Natural killer cell treated with Interleukin-12 subunit alpha and Interleukin-12 subunit beta and Interleukin-15 and Interleukin-18, amount 100 ng/mL, for 72 hours (primary cell): ENCODE data around the gene MEP1B. TPM values are rescaled to one million over a fixed set of nuclear protein-coding genes. Genes with fewer than 3 reads are reported as not detected.

ENCODE experiments used
- ATAC-seq, 2 donors: fragments of 150-1000 bp; cut with Tn5 transposase in 1 of 2; sonication (Bioruptor Pico), chemical (Tn5 transposase) in 1 of 2; 2 replicates each; pipeline ENCODE4 v1.10.0; 2021
- DNase-seq: peaks from one replicate; pipeline ENCODE4 v3.0.0; 2022; ENCODE audit warnings: low spot score
- H3K27ac Mint-ChIP-seq, 2 donors: 1 replicate in 1 of 2; 2 replicates in 1 of 2; pipeline ENCODE4 v1.8.0; 2022; ENCODE audit warnings: mixed read lengths in 2 of 2, mild to moderate bottlenecking in 1 of 2, moderate library complexity in 1 of 2
- H3K27me3 Mint-ChIP-seq, 2 donors: 1 replicate in 1 of 2; 2 replicates in 1 of 2; pipeline ENCODE4 v1.8.0; 2022; ENCODE audit warnings: mixed read lengths in 2 of 2
- H3K36me3 Mint-ChIP-seq: one replicate; pipeline ENCODE4 v1.8.0; 2022; ENCODE audit warnings: mixed read lengths
- H3K4me1 Mint-ChIP-seq, 2 donors: 1 replicate in 1 of 2; 2 replicates in 1 of 2; pipeline ENCODE4 v1.8.0; 2022; ENCODE audit warnings: low read depth in 2 of 2, mixed read lengths in 2 of 2, mild to moderate bottlenecking in 1 of 2
- H3K4me3 Mint-ChIP-seq: one replicate; pipeline ENCODE4 v1.8.0; 2022; ENCODE audit warnings: mixed read lengths
- H3K9me3 Mint-ChIP-seq: 2 replicates; pipeline ENCODE4 v1.8.0; 2022; ENCODE audit warnings: mixed read lengths
- total RNA-seq, 2 donors: library from RNA; stranded (reverse); gene quantifications; one replicate each; pipeline ENCODE4 v1.2.3, GENCODE V29; 2022

Gene MEP1B
- total RNA-seq, 2 donors from 2014 or later: 0.19 to 0.20 TPM

GRCh38 chr18:32237049-32237448, 47.2 kb downstream of the MEP1B start:
- no peak overlapping the region for H3K27ac Mint-ChIP-seq
- H3K36me3 Mint-ChIP-seq: no peaks in the 10 kb centered on the region
- ATAC-seq (no peak), DNase-seq (no peak)
- H3K4me3 Mint-ChIP-seq: no peak overlapping the region
- peaks cover 6 to 20% of the 10 kb centered on the region in 2 donors for H3K27me3 Mint-ChIP-seq
- H3K9me3 Mint-ChIP-seq: no peaks in the 10 kb centered on the region
- H3K4me1 Mint-ChIP-seq: no peaks in the 10 kb centered on the region

GRCh38 chr18:32238635-32239268, 48.9 kb downstream of the MEP1B start:
- ATAC-seq: no peak
- no peaks in the 10 kb centered on the region for H3K4me1 Mint-ChIP-seq
- no peak overlapping the region for H3K4me3 Mint-ChIP-seq
- H3K27ac Mint-ChIP-seq: no peak overlapping the region
- no peaks in the 10 kb centered on the region for H3K9me3 Mint-ChIP-seq
- peaks cover 6 to 17% of the 10 kb centered on the region in 2 donors for H3K27me3 Mint-ChIP-seq
- H3K36me3 Mint-ChIP-seq: no peaks in the 10 kb centered on the region
- DNase-seq: no peak

DNA sequence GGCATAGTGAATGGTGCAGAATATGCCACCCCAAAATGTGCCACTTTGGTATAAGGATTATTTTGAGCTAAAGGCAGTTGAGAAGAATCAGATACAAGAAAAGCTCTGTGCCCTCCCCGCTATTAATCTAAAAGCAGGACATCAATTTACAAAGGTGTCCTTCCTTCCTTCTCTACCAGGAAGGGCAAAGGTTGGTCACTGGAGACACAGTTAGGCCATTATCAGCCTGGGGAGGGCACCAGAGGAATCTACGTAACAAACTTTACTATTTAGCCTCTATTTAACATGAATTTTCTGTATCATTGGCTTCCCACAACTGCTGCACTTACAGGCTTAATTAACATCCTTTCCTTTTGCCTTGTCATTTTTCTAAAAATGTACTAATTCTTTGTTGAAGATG, 52.6 kb downstream of the MEP1B start:
- Mint-ChIP-seq H3K4me3 (no peak overlapping the region), H3K27ac (no peak overlapping the region), H3K36me3 (no peaks in the 10 kb centered on the region), H3K9me3 (no peaks in the 10 kb centered on the region), H3K27me3 (peaks cover 8 to 13% of the 10 kb centered on the region in 2 donors), H3K4me1 (no peaks in the 10 kb centered on the region)
- DNase-seq: no peak
- ATAC-seq: no peak

DNA sequence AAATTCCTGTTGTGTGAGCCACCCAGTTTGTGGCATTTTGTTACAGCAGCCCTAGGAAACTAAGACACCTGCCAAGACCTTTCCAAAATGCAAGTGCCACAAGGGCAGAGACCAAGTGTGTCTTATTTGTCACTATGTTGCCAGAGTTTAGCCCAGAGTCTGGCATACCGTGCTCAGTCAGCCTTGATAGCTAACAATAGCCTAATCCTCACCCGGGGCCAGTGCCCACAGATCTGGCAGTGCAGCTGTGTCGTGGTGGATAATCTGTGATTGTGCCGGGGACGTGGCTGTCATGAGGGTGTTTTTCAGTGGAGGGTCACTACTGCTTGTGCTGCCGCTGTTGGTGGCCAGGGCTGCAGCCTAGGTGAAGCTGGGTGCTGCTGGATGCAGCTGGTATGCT, 53.5 kb downstream of the MEP1B start:
- no peaks in the 10 kb centered on the region for H3K9me3 Mint-ChIP-seq
- DNase-seq (no peak), ATAC-seq (no peak)
- no peak overlapping the region for H3K27ac Mint-ChIP-seq
- H3K36me3 Mint-ChIP-seq: no peaks in the 10 kb centered on the region
- peaks cover 4 to 13% of the 10 kb centered on the region in 2 donors for H3K27me3 Mint-ChIP-seq
- H3K4me1 Mint-ChIP-seq: no peaks in the 10 kb centered on the region
- no peak overlapping the region for H3K4me3 Mint-ChIP-seq

GRCh38 chr18:32244881-32245280, 55.0 kb downstream of the MEP1B start:
- H3K9me3 Mint-ChIP-seq: no peaks in the 10 kb centered on the region
- no peaks in the 10 kb centered on the region for H3K4me1 Mint-ChIP-seq
- no peaks in the 10 kb centered on the region for H3K36me3 Mint-ChIP-seq
- no peak for DNase-seq
- no peak overlapping the region for H3K27ac Mint-ChIP-seq
- H3K4me3 Mint-ChIP-seq: no peak overlapping the region
- peaks cover 7 to 24% of the 10 kb centered on the region in 2 donors for H3K27me3 Mint-ChIP-seq
- ATAC-seq: no peak

- Mint-ChIP-seq H3K9me3 (no peaks in the 10 kb centered on the region), H3K36me3 (no peaks in the 10 kb centered on the region), H3K27ac (no peak overlapping the region), H3K4me3 (no peak overlapping the region), H3K27me3 (peaks cover 14 to 32% of the 10 kb centered on the region in 2 donors), H3K4me1 (no peaks in the 10 kb centered on the region)
- no peak for DNase-seq
- ATAC-seq: no peak
Measured at GRCh38 chr18:32249147-32249929, 59.5 kb downstream of the MEP1B start.

DNA sequence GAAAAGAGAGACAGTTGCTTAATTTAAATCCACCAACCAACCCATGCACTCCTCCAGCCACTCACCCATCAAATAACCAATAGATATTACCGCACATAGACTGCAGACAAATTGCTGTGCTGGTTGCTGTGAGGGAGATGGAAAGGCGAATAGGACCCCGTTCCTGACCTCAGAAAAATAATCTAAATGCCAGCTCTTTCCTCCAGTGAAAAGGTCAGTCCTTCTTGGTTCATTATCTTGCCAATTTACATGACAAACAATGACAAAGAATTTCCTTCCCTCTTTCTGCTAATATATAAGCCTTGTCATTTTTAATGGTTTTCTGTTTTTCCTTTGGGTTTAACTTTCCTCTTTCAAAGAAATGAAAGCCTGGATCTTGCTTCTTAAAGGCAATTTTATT, 61.6 kb downstream of the MEP1B start:
- H3K27me3 Mint-ChIP-seq: peaks cover 16 to 44% of the 10 kb centered on the region in 2 donors
- H3K4me3 Mint-ChIP-seq: no peak overlapping the region
- H3K9me3 Mint-ChIP-seq: peaks cover 3% of the 10 kb centered on the region
- no peak for DNase-seq
- H3K36me3 Mint-ChIP-seq: no peaks in the 10 kb centered on the region
- ATAC-seq: no peak
- no peaks in the 10 kb centered on the region for H3K4me1 Mint-ChIP-seq
- H3K27ac Mint-ChIP-seq: no peak overlapping the region

GRCh38 chr18:32252141-32252860, 62.5 kb downstream of the MEP1B start:
- no peak overlapping the region for H3K27ac Mint-ChIP-seq
- H3K4me1 Mint-ChIP-seq: no peaks in the 10 kb centered on the region
- ATAC-seq: no peak
- H3K36me3 Mint-ChIP-seq: no peaks in the 10 kb centered on the region
- peaks cover 17 to 48% of the 10 kb centered on the region in 2 donors for H3K27me3 Mint-ChIP-seq
- H3K9me3 Mint-ChIP-seq: peaks cover 3% of the 10 kb centered on the region
- H3K4me3 Mint-ChIP-seq: no peak overlapping the region
- no peak for DNase-seq

DNA sequence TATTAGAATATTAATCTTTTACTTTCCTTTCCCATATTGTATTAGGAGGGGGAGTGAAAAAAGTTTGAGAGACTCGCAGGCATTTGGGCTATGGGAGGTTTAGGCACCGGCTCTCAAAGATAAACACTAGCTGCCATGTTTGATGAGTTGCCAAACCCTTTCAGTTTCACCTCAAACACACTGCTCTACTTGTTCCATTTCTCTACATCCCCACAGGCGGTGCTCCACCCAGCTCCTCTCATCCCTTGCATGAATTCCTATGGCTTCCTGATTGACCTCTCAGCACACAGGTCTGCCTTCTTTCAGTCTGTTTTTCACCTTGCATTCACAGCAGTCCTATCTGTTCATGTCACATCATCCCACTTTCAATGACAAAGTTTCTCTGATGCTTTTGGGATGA, 65.7 kb downstream of the MEP1B start:
- Mint-ChIP-seq H3K27me3 (peaks cover 22 to 33% of the 10 kb centered on the region in 2 donors), H3K4me1 (no peaks in the 10 kb centered on the region), H3K4me3 (no peak overlapping the region), H3K9me3 (peaks cover 3% of the 10 kb centered on the region), H3K27ac (no peak overlapping the region), H3K36me3 (no peaks in the 10 kb centered on the region)
- no peak for ATAC-seq
- no peak for DNase-seq

- Mint-ChIP-seq H3K9me3 (peaks cover 3% of the 10 kb centered on the region), H3K27ac (no peak overlapping the region), H3K27me3 (peaks cover 25 to 47% of the 10 kb centered on the region in 2 donors), H3K4me3 (no peak overlapping the region), H3K36me3 (no peaks in the 10 kb centered on the region), H3K4me1 (no peaks in the 10 kb centered on the region)
- DNase-seq: no peak
- no peak for ATAC-seq
Measured at GRCh38 chr18:32257084-32257785, 67.4 kb downstream of the MEP1B start.

DNA sequence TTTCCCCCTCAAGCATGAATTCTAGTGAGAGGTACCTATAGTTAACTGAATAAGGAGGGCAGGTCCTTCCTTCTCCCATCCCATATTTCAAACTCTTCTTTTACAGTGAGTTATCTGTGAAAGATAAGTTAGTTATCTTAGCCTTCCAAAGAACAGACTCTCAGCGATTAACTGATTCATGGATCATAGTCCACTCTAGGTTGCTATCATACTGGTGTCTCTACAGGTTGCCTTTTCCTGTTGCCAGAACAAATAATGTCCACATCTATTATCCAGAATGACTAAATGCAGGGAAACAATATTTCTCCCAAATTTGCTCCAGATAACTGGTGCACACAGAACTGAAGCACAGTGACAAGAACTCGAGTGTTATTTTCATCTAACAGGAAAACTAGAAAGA, 68.3 kb downstream of the MEP1B start:
- Mint-ChIP-seq H3K4me1 (no peaks in the 10 kb centered on the region), H3K4me3 (no peak overlapping the region), H3K27ac (no peak overlapping the region), H3K27me3 (peaks cover 24 to 45% of the 10 kb centered on the region in 2 donors), H3K36me3 (no peaks in the 10 kb centered on the region), H3K9me3 (peaks cover 3% of the 10 kb centered on the region)
- ATAC-seq: no peak
- DNase-seq: no peak

DNA sequence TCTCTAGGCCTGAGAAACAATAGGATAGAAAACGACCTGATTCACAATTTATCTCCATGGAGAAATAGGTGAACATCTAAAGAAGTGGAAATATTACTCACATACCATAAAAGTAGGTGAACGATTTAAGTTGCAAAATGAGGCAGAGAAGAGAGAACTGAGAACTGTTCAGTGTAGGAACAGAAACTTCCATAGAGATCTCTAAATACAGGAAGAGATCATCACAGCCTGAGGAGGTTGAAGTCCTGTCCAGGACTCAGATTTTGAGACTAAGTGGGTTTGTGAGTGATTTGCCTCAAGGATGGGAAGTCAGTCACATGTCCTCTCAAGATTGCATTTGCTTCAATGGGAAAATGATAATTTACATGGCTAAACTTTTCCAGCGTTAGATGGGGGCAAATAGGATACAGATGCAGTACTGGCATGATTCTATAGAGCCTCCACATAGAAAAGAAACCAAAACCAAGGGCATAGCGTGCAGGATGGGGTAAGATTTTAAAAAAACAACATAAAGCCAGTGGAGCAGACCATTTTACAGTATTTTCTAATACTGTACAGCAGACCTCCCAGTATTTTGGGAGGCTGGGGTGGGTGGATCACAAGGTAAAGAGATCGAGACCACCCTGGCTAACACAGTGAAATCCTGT, 68.8 kb downstream of the MEP1B start:
- Mint-ChIP-seq H3K27ac (no peak overlapping the region), H3K4me3 (no peak overlapping the region), H3K9me3 (peaks cover 3% of the 10 kb centered on the region), H3K27me3 (peaks cover 23 to 41% of the 10 kb centered on the region in 2 donors), H3K36me3 (no peaks in the 10 kb centered on the region), H3K4me1 (no peaks in the 10 kb centered on the region)
- ATAC-seq (no peak), DNase-seq (no peak)

- no peak for ATAC-seq
- Mint-ChIP-seq H3K4me1 (no peaks in the 10 kb centered on the region), H3K36me3 (no peaks in the 10 kb centered on the region), H3K27ac (no peak overlapping the region), H3K4me3 (no peak overlapping the region), H3K9me3 (peaks cover 3% of the 10 kb centered on the region), H3K27me3 (peaks cover 23 to 42% of the 10 kb centered on the region in 2 donors)
- no peak for DNase-seq
Measured at GRCh38 chr18:32259553-32259952, 69.7 kb downstream of the MEP1B start.
